DND-41 (cell line): ENCODE data around the gene MAP2.

Experiments
- ATAC-seq: fragments of 200-7000 bp; cut with Tn5 transposase; 3 replicates; pipeline ENCODE4 v1.9.1; 2021; ENCODE audit warnings: low read depth; ENCODE audit not compliant: insufficient read depth
- DNase-seq: peaks from one replicate; pipeline ENCODE4 v3.0.0-alpha.2; 2020
- H2AFZ ChIP-seq: 2 replicates; pipeline ENCODE4 v1.6.0; 2012; ENCODE audit warnings: low read depth, low read length
- H3K27ac ChIP-seq: 2 replicates; pipeline ENCODE4 v1.5.1; 2012; ENCODE audit warnings: low read length, inconsistent platforms
- H3K27me3 ChIP-seq: fragments of 200-600 bp; sonication (generic); 2 replicates; pipeline ENCODE4 v1.6.0; 2012; ENCODE audit warnings: low read length, mild to moderate bottlenecking, inconsistent platforms; ENCODE audit not compliant: insufficient read depth, poor library complexity
- H3K36me3 ChIP-seq: 2 replicates; pipeline ENCODE4 v1.5.1; 2012; ENCODE audit warnings: low read length, inconsistent platforms; ENCODE audit not compliant: insufficient read depth
- H3K4me1 ChIP-seq: 2 replicates; pipeline ENCODE4 v1.5.1; 2012; ENCODE audit warnings: mild to moderate bottlenecking, low read length; ENCODE audit not compliant: insufficient read depth
- H3K4me2 ChIP-seq: 2 replicates; pipeline ENCODE4 v1.6.0; 2012; ENCODE audit warnings: mild to moderate bottlenecking, moderate library complexity, low read length, inconsistent platforms; ENCODE audit not compliant: insufficient read depth
- H3K4me3 ChIP-seq, 2 experiments: fragments of 200-600 bp in 1 of 2; shearing (Covaris generic) in 1 of 2; 2 replicates each; pipeline ENCODE4 v1.5.1; 2012 to 2016; ENCODE audit warnings: inconsistent platforms in 2 of 2, low read length in 2 of 2, mild to moderate bottlenecking in 2 of 2, low read depth in 1 of 2, moderate library complexity in 1 of 2
- H3K79me2 ChIP-seq: 2 replicates; pipeline ENCODE4 v1.6.0; 2012; ENCODE audit warnings: low read length, inconsistent platforms; ENCODE audit not compliant: insufficient read depth
- H3K9ac ChIP-seq: 2 replicates; pipeline ENCODE4 v1.6.0; 2012; ENCODE audit warnings: low read depth, mild to moderate bottlenecking, inconsistent platforms, low read length, moderate library complexity
- H3K9me3 ChIP-seq: 2 replicates; pipeline ENCODE4 v1.5.1; 2012; ENCODE audit warnings: low read length, moderate library complexity, mild to moderate bottlenecking, inconsistent platforms; ENCODE audit not compliant: insufficient read depth, severe bottlenecking
- H4K20me1 ChIP-seq: 2 replicates; pipeline ENCODE4 v1.6.0; 2012; ENCODE audit warnings: low read length; ENCODE audit not compliant: insufficient read depth
- CTCF ChIP-seq: IDR thresholded peaks from 2 replicates; pipeline ENCODE4 v1.5.1; 2012; ENCODE audit warnings: borderline replicate concordance, low read length, moderate library complexity, mild to moderate bottlenecking; ENCODE audit not compliant: poor library complexity, severe bottlenecking; ENCODE audit errors: extremely low read depth
- EZH2 ChIP-seq: IDR thresholded peaks from 3 replicates; pipeline ENCODE4 v1.6.1; 2012; ENCODE audit warnings: borderline replicate concordance, low read depth, mild to moderate bottlenecking, moderate library complexity, low read length, inconsistent platforms; ENCODE audit not compliant: severe bottlenecking

MAP2 gene

GRCh38 chr2:209425471-209426071 is 1.7 kb downstream of the MAP2 start:
- H3K9ac ChIP-seq, result no peak overlapping the region
- TF ChIP-seq CTCF (peak; percentile 22), EZH2 (no peak)
- H3K9me3 ChIP-seq, result no peaks in the 10 kb centered on the region
- H3K4me1 ChIP-seq, result no peaks in the 10 kb centered on the region
- no peaks in the 10 kb centered on the region for H4K20me1 ChIP-seq
- DNase-seq (no peak), ATAC-seq (no peak)
- no peaks in the 10 kb centered on the region for H3K27me3 ChIP-seq
- H3K4me3 ChIP-seq, result no peak overlapping the region
- no peaks in the 10 kb centered on the region for H3K36me3 ChIP-seq
- H2AFZ ChIP-seq, result no peak overlapping the region
- no peaks in the 10 kb centered on the region for H3K79me2 ChIP-seq
- H3K4me2 ChIP-seq, result no peak overlapping the region
- no peak overlapping the region for H3K27ac ChIP-seq

DNA sequence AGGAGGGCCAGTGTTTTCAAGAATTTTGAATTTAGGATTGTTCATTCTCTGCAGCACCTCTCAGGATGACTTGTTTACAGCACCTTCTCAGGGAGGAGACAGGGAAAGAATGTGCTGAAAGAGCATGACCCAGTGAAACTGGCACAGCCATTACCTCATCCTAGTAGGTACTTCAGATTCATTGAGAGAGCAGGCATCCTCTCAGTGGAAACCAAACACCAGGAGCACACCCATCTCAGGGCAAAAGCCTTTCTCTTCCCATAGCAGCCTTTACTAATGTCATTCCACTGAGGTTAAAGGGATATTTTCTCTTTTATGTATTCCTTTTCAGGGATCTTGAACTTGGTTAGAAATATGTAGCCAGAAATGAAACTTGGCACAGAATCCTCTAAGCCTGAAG is 2.6 kb downstream of the MAP2 start:
- H3K9ac ChIP-seq, result no peak overlapping the region
- no peaks in the 10 kb centered on the region for H3K4me1 ChIP-seq
- H3K4me3 ChIP-seq, result no peak overlapping the region
- H3K9me3 ChIP-seq, result no peaks in the 10 kb centered on the region
- no peak overlapping the region for H3K4me2 ChIP-seq
- DNase-seq, result no peak
- H3K27ac ChIP-seq, result no peak overlapping the region
- TF ChIP-seq EZH2 (no peak), CTCF (no peak)
- H3K27me3 ChIP-seq, result no peaks in the 10 kb centered on the region
- no peak for ATAC-seq
- no peaks in the 10 kb centered on the region for H4K20me1 ChIP-seq
- no peaks in the 10 kb centered on the region for H3K36me3 ChIP-seq
- H3K79me2 ChIP-seq, result no peaks in the 10 kb centered on the region
- no peak overlapping the region for H2AFZ ChIP-seq

DNA sequence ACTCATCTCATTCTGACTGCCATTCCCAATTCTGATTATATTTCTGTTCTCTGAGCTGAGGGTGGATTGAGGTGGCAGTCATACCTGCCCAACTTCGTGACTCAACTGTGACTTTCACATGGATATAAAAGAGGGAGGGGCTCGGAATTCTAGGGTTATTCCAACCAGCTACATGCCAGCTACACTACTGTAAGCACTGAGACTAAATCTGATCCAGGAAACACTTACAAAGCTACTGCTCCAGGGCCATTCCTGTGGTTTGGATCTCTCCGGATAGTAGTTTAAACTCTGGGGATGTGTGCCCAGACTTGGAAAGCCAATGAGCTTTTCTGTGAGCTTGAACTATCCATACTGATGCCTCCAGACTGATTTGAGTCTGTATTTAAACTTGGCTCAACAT is 7.9 kb downstream of the MAP2 start:
- no peaks in the 10 kb centered on the region for H4K20me1 ChIP-seq
- H3K9me3 ChIP-seq, result no peaks in the 10 kb centered on the region
- H2AFZ ChIP-seq, result no peak overlapping the region
- no peaks in the 10 kb centered on the region for H3K36me3 ChIP-seq
- no peak overlapping the region for H3K9ac ChIP-seq
- no peaks in the 10 kb centered on the region for H3K4me1 ChIP-seq
- no peak for TF ChIP-seq CTCF
- no peak for TF ChIP-seq EZH2
- no peak for DNase-seq
- ATAC-seq, result no peak
- no peak overlapping the region for H3K4me2 ChIP-seq
- no peak overlapping the region for H3K27ac ChIP-seq
- no peaks in the 10 kb centered on the region for H3K27me3 ChIP-seq
- H3K79me2 ChIP-seq, result no peaks in the 10 kb centered on the region
- no peak overlapping the region for H3K4me3 ChIP-seq

GRCh38 chr2:209441541-209441940 is 17.7 kb downstream of the MAP2 start:
- Histone ChIP-seq H3K36me3 (no peaks in the 10 kb centered on the region), H3K9me3 (no peaks in the 10 kb centered on the region), H2AFZ (no peak overlapping the region), H3K27ac (no peak overlapping the region), H3K4me3 (no peak overlapping the region), H3K4me2 (no peak overlapping the region), H4K20me1 (no peaks in the 10 kb centered on the region), H3K4me1 (no peaks in the 10 kb centered on the region), H3K9ac (no peak overlapping the region), H3K79me2 (no peaks in the 10 kb centered on the region), H3K27me3 (peaks cover 3% of the 10 kb centered on the region)
- TF ChIP-seq EZH2 (no peak), CTCF (no peak)
- DNase-seq (no peak), ATAC-seq (no peak)
